T-cell (primary cell): ENCODE results near the gene CELSR1. TPM values are rescaled to one million over a fixed set of nuclear protein-coding genes. Genes with fewer than 3 reads are reported as not detected.
A peak's percentile ranks its signal among the peaks of the same experiment; 100 is the strongest.

ENCODE experiments used
- ATAC-seq, 4 experiments: fragments of 200-7000 bp in 3 of 4; fragments of 150-1000 bp in 1 of 4; cut with Tn5 transposase; replicated peaks in 1 of 4; 1 replicate in 3 of 4; 2 replicates in 1 of 4; pipeline ENCODE4 v1.10.0; 2021; ENCODE audit warnings: moderate library complexity in 3 of 4, mild to moderate bottlenecking in 2 of 4, moderate number of reproducible peaks in 1 of 4
- CTCF ChIA-PET, 2 donors: fragments of 300-600 bp; sonication (Branson Sonifier 250); formaldehyde crosslinking; loops; one replicate each; lab custom pipeline; 2022; ENCODE audit warnings: antibody characterized with exemption in 2 of 2; lab: Charles Lee
- POLR2A ChIA-PET, 2 donors: fragments of 300-600 bp; sonication (Branson Sonifier 250); formaldehyde crosslinking; loops; one replicate each; lab custom pipeline; 2022; ENCODE audit warnings: antibody characterized with exemption in 2 of 2; lab: Charles Lee
- DNase-seq, 35 experiments: peaks; one replicate each; pipeline versions ENCODE4 v3.0.0 to v3.0.0-alpha.2; 2013 to 2023
- H3K27ac ChIP-seq: one replicate; pipeline ENCODE4 v1.5.1; 2013; ENCODE audit warnings: low read length
- H3K27me3 ChIP-seq, 2 experiments: replicated peaks in 1 of 2; 1 replicate in 1 of 2; 2 replicates in 1 of 2; pipeline versions ENCODE4 v1.6.1 to v1.7.0; 2013; ENCODE audit warnings: low read length in 1 of 2, mixed read lengths in 1 of 2; ENCODE audit not compliant: control insufficient read depth in 2 of 2, insufficient read depth in 2 of 2; ENCODE audit errors: extremely low read depth in 1 of 2
- H3K36me3 ChIP-seq, 2 donors: 1 replicate in 1 of 2; 2 replicates in 1 of 2; pipeline versions ENCODE4 v1.6.1 to v1.7.0; 2013; ENCODE audit warnings: low read length in 1 of 2; ENCODE audit not compliant: control insufficient read depth in 2 of 2, insufficient read depth in 1 of 2; ENCODE audit errors: extremely low read depth in 1 of 2
- H3K4me1 ChIP-seq, 2 experiments: 1 replicate in 1 of 2; 2 replicates in 1 of 2; pipeline versions ENCODE4 v1.6.1 to v1.7.0; 2013; ENCODE audit warnings: low read length in 2 of 2, mixed read lengths in 1 of 2; ENCODE audit not compliant: insufficient read depth in 2 of 2, control insufficient read depth in 1 of 2; ENCODE audit errors: extremely low read depth in 1 of 2
- H3K4me3 ChIP-seq, 2 donors: 1 replicate in 1 of 2; 2 replicates in 1 of 2; pipeline versions ENCODE4 v1.5.1 to v1.7.0; 2013; ENCODE audit warnings: mild to moderate bottlenecking in 2 of 2, low read length in 1 of 2, moderate library complexity in 1 of 2; ENCODE audit not compliant: control insufficient read depth in 1 of 2; ENCODE audit errors: extremely low read depth in 1 of 2
- H3K9me3 ChIP-seq: 2 replicates; pipeline ENCODE4 v1.7.0; 2013
- H3K27ac Mint-ChIP-seq, 2 donors: one replicate each; pipeline ENCODE4 v1.8.0; 2020 to 2021; ENCODE audit warnings: mild to moderate bottlenecking in 2 of 2, mixed read lengths in 2 of 2
- H3K27me3 Mint-ChIP-seq, 2 donors: one replicate each; pipeline ENCODE4 v1.8.0; 2021 to 2022; ENCODE audit warnings: mixed read lengths in 2 of 2
- H3K36me3 Mint-ChIP-seq: one replicate; pipeline ENCODE4 v1.8.0; 2021; ENCODE audit warnings: mixed read lengths
- H3K4me1 Mint-ChIP-seq, 3 donors: one replicate each; pipeline ENCODE4 v1.8.0; 2020 to 2022; ENCODE audit warnings: mixed read lengths in 3 of 3, mild to moderate bottlenecking in 1 of 3
- H3K4me3 Mint-ChIP-seq, 3 donors: one replicate each; pipeline ENCODE4 v1.8.0; 2020 to 2022; ENCODE audit warnings: mild to moderate bottlenecking in 3 of 3, mixed read lengths in 3 of 3, moderate library complexity in 3 of 3
- H3K9me3 Mint-ChIP-seq, 3 donors: one replicate each; pipeline ENCODE4 v1.8.0; 2020 to 2022; ENCODE audit warnings: mixed read lengths in 3 of 3
- WGBS: methylation state at CpG from one replicate; pipeline ENCODE4 v1.1.5; 2013; ENCODE audit warnings: missing lambda C conversion rate; ENCODE audit not compliant: insufficient coverage; 5-methylcytosine and 5-hydroxymethylcytosine counted together
- total RNA-seq, 35 experiments: library from RNA in 6 of 35; stranded (reverse) in 6 of 35; fragments of 120-200 nt in 1 of 35; gene quantifications; one replicate each; pipeline versions ENCODE4 v1.2.1 to v1.2.4 and lab custom pipeline; 2013 to 2026

Gene CELSR1
- total RNA-seq, 5 donors from 2014 or later (not counting 1 experiment from before 2014, with no cell fraction given): 1.1 to 2.7 (median 1.6) TPM

DNA sequence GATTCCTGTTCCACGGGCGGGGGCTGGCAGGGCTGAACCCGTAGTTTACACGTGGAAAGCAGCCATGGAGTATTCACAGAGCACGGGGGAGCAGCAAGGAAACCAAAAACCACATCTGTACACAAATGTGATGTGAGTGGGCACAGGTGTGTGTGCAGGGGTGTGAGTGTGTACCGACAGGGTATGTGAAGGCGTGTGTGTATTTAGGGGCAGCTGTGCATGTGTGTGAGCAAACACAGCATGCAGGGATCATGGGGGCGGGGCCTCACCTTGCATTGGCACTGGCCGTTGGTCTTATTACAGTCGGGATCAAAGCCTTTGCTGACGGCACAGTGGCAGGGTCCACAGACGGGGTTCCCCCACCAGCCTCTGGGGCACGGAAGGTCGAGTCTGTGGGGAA is 143.5 kb downstream of the CELSR1 start:
- Mint-ChIP-seq H3K27me3 (peaks cover 0 to 4% of the 10 kb centered on the region in 2 donors), H3K27ac (no peak overlapping the region), H3K36me3 (no peaks in the 10 kb centered on the region), H3K4me1 (peaks cover 6 to 9% (median 7%) of the 10 kb centered on the region in 3 donors), H3K4me3 (peak overlapping the region in 2 of 3 donors; percentile 41 to 42), H3K9me3 (no peaks in the 10 kb centered on the region)
- Histone ChIP-seq H3K27ac (no peak overlapping the region), H3K27me3 (peaks cover 0 to 53% of the 10 kb centered on the region in 2 experiments), H3K9me3 (no peaks in the 10 kb centered on the region), H3K36me3 (no peaks in the 10 kb centered on the region), H3K4me3 (peak overlapping the region in 1 of 2 donors; percentile 41), H3K4me1 (peaks cover 0 to 14% of the 10 kb centered on the region in 2 experiments)
- WGBS: 19% methylated on average over 8 of the region's 14 CpGs
- peak in 1 of 35 experiments; percentile 15 for DNase-seq
- CTCF ChIA-PET: no interaction called here
- ATAC-seq: peak in 2 of 4 experiments; percentile 19 to 63
- POLR2A ChIA-PET: no interaction called here

DNA sequence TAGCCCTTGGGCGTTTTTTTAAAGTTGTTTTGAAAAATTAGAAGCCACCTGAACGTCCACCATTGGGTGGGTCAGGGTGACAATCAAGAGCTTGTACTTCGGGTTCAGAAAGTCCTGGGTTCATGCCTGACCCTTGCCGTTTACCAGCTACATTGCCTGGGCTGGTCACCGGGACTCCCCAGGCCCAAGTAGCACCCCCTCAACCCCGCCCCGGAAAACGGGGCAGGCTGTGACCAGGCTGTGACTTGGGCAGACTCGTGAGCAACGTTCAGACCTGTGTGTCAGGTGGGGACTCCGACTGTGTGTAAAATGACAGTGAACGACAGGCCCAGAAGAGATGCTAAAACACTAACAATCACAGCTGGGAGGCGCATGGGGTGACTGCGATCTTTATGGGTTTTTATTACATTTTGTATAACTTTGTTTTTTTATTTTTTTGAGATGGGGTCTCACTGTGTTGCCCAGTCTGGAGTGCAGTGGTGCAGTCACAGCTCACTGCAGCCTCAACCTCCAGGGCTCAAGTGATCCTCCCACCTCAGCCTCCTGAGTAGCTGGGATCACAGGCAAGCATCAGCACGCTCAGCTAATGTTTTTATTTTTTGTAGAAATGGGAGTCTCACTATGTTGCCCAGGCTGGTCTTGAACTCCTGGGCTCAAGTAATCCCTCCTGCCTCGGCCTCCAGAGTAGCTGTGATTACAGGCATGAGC is 145.1 kb downstream of the CELSR1 start:
- WGBS: 72% methylated on average over 8 of the region's 16 CpGs
- CTCF ChIA-PET: interaction anchor here (0.6 to 2.1 kb wide), 2 partner anchors 24 to 101 kb away, joined by 4 to 6 read pairs; no protein-coding TSS in a partner anchor
- POLR2A ChIA-PET: no interaction called here

DNA sequence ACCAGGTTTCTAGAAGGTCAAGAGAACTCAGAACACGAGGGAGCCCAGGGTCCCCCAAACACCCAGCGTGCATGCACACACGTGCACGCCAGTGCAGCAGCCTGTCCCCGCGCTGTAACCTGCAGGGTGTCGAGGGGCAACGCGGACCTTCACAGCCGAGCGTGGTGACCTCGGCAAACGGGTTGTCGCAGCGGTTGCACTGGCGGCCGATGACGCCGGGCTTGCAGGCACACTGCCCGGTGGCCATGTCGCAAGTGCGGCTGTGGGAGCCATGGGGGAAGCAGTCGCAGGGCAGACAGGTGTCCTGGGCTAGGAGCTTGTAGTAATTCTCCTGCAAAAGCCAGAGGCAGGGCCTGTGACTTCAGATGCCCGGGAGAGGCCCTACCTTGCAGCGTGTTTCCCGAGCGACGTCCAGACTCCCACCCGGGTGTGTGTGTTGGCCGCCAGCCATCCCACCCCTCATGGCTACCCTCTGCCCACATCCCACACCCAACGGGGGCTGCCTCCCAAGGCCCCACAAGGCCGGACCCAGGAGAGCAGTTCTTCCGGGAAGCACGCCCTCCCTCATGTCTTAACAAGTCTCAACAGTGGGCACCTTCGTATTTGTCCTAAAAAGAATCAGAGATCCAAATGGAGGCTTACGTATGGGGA is 145.8 kb downstream of the CELSR1 start:
- Histone ChIP-seq H3K27ac (no peak overlapping the region), H3K4me3 (no peak overlapping the region), H3K27me3 (peaks cover 0 to 50% of the 10 kb centered on the region in 2 experiments), H3K36me3 (no peaks in the 10 kb centered on the region), H3K9me3 (no peaks in the 10 kb centered on the region), H3K4me1 (peaks cover 0 to 9% of the 10 kb centered on the region in 2 experiments)
- no peak overlapping the region for H3K27ac Mint-ChIP-seq
- no peak for DNase-seq
- no peak overlapping the region for H3K4me3 Mint-ChIP-seq
- no peaks in the 10 kb centered on the region for H3K9me3 Mint-ChIP-seq
- H3K4me1 Mint-ChIP-seq: peaks cover 6 to 9% (median 7%) of the 10 kb centered on the region in 3 donors
- no peaks in the 10 kb centered on the region for H3K36me3 Mint-ChIP-seq
- no peak for ATAC-seq
- ChIA-PET CTCF (interaction anchor here in 1 of 2 donors (2.1 kb wide), 1 partner anchor 24 kb away, joined by 6 read pairs; no protein-coding TSS in a partner anchor), POLR2A (no interaction called here)
- WGBS: 94% methylated on average over 29 of the region's 36 CpGs
- H3K27me3 Mint-ChIP-seq: peaks cover 0 to 4% of the 10 kb centered on the region in 2 donors

More for the DNA sequence above, 145.1 kb downstream of the CELSR1 start:
- H3K9me3 ChIP-seq: no peaks in the 10 kb centered on the region
- Mint-ChIP-seq H3K36me3 (no peaks in the 10 kb centered on the region), H3K4me1 (peaks cover 6 to 9% (median 7%) of the 10 kb centered on the region in 3 donors), H3K4me3 (no peak overlapping the region), H3K27ac (no peak overlapping the region), H3K9me3 (no peaks in the 10 kb centered on the region), H3K27me3 (peaks cover 0 to 4% of the 10 kb centered on the region in 2 donors)
- ATAC-seq (no peak), DNase-seq (no peak)
- no peak overlapping the region for H3K27ac ChIP-seq
- H3K36me3 ChIP-seq: no peaks in the 10 kb centered on the region
- H3K4me1 ChIP-seq: peaks cover 0 to 9% of the 10 kb centered on the region in 2 experiments
- peaks cover 0 to 52% of the 10 kb centered on the region in 2 experiments for H3K27me3 ChIP-seq
- no peak overlapping the region for H3K4me3 ChIP-seq

DNA sequence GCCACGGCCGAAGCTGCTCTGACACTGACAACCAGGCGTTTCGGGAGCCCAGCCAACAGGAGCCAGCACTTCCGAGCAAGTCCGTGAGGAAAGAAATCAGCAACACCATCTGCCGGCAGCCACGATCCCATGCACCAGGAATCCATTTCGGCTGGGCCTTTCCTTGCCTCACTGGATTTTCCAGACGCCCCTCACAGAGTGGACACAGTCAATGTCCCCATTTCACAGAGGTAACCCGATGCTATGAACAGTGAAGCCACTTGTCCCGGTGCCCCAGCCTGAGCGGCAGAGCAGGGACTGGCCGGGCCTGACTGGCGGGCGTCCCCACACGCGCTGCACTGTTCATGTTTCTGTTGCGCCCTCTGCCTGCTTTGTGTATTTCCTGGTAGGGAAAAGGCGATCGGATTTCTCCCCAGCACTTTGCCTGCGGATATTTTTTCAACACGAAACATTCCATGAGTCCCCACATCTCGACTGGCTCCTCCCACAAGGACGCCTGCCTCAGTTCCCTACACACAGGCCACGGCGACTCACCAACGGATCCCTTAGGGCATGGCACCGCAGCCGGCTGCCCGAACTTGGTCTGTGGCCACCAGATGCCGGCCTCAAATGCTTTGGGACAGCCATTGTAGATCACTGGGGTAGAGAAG is 146.6 kb downstream of the CELSR1 start:
- ChIA-PET POLR2A (no interaction called here), CTCF (no interaction called here)
- H3K27ac Mint-ChIP-seq: no peak overlapping the region
- 90% methylated on average over 23 of the region's 32 CpGs for WGBS
- no peak for ATAC-seq
- no peaks in the 10 kb centered on the region for H3K36me3 Mint-ChIP-seq
- H3K9me3 Mint-ChIP-seq: no peaks in the 10 kb centered on the region
- H3K4me3 ChIP-seq: no peak overlapping the region
- DNase-seq: no peak
- H3K27me3 ChIP-seq: peaks cover 0 to 49% of the 10 kb centered on the region in 2 experiments
- peaks cover 0 to 4% of the 10 kb centered on the region in 2 donors for H3K27me3 Mint-ChIP-seq
- no peaks in the 10 kb centered on the region for H3K9me3 ChIP-seq
- H3K4me3 Mint-ChIP-seq: no peak overlapping the region
- H3K4me1 ChIP-seq: peaks cover 0 to 9% of the 10 kb centered on the region in 2 experiments
- H3K4me1 Mint-ChIP-seq: peaks cover 6 to 9% (median 7%) of the 10 kb centered on the region in 3 donors
- H3K27ac ChIP-seq: no peak overlapping the region
- no peaks in the 10 kb centered on the region for H3K36me3 ChIP-seq

DNA sequence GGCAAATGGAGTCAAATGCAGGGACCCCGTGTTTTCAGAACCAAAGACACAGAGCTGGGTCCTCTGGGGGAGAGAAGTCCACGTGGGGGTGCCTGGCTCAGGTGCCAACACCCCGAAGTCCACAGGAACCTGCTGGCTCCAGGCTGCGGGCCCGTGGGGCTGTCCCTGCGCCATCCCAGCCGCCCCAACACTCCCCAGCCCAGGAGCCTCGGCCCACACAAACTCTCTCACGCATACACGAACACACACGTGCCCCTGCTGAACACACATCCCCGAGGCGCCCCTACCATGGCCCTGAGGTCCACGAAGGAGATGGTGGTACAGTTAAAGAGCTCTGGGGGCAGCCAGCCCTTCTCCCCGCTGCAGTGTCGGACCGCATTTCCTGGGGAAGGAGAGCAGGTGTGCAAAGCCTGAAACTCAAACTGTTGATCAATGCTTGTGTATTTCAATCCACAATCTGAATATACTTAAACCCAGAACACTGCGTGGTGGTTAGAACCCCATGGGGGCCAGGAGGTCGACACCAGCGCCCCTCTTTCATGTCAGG is 147.2 kb downstream of the CELSR1 start:
- Histone ChIP-seq H3K27me3 (peaks cover 0 to 49% of the 10 kb centered on the region in 2 experiments), H3K27ac (no peak overlapping the region), H3K4me3 (no peak overlapping the region), H3K9me3 (no peaks in the 10 kb centered on the region), H3K36me3 (no peaks in the 10 kb centered on the region), H3K4me1 (peaks cover 0 to 9% of the 10 kb centered on the region in 2 experiments)
- WGBS: 85% methylated on average over 14 of the region's 20 CpGs
- DNase-seq (no peak), ATAC-seq (no peak)
- no peaks in the 10 kb centered on the region for H3K36me3 Mint-ChIP-seq
- no peak overlapping the region for H3K4me3 Mint-ChIP-seq
- CTCF ChIA-PET: no interaction called here
- POLR2A ChIA-PET: no interaction called here
- H3K27ac Mint-ChIP-seq: no peak overlapping the region
- peaks cover 6 to 9% (median 7%) of the 10 kb centered on the region in 3 donors for H3K4me1 Mint-ChIP-seq
- no peaks in the 10 kb centered on the region for H3K9me3 Mint-ChIP-seq
- peaks cover 0 to 4% of the 10 kb centered on the region in 2 donors for H3K27me3 Mint-ChIP-seq

DNA sequence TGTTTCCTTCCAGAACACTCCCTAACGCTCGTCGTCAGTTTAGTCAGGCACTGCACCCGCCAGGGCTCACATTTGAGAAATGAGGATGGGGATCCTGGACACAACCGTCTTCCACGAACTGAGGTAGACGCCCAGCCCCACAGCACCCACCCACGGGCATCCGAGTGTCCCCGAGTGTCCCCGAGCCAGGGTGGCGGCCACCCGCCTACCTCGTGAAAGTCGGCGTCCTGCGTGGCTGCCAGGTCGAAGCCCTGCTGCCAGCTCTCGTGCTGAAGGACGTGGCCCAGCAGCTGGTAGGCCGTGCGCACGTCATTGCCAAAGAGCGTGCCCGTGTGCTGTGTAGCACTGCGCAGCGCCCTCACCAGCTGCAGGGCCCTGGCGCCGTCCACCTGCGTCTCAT is 148.3 kb downstream of the CELSR1 start:
- ChIA-PET CTCF (no interaction called here), POLR2A (no interaction called here)
- Histone ChIP-seq H3K27ac (no peak overlapping the region), H3K27me3 (peaks cover 0 to 43% of the 10 kb centered on the region in 2 experiments), H3K4me3 (no peak overlapping the region), H3K4me1 (peaks cover 0 to 6% of the 10 kb centered on the region in 2 experiments), H3K36me3 (no peaks in the 10 kb centered on the region), H3K9me3 (no peaks in the 10 kb centered on the region)
- Mint-ChIP-seq H3K4me1 (peaks cover 5 to 6% (median 5%) of the 10 kb centered on the region in 3 donors), H3K9me3 (no peaks in the 10 kb centered on the region), H3K36me3 (no peaks in the 10 kb centered on the region), H3K27me3 (peaks cover 0 to 4% of the 10 kb centered on the region in 2 donors), H3K4me3 (no peak overlapping the region), H3K27ac (no peak overlapping the region)
- DNase-seq: no peak
- ATAC-seq: no peak
- WGBS: 90% methylated on average over 30 of the region's 30 CpGs
